B cell (primary cell): ENCODE measurements around the gene ADAMTSL4.

Experiments used
- CTCF ChIP-seq: fragments of 200-600 bp; IDR thresholded peaks from one replicate; pipeline ENCODE4 v1.8.0; 2022; ENCODE audit warnings: antibody characterized with exemption, mild to moderate bottlenecking
- EZH2 ChIP-seq: IDR thresholded peaks from 2 replicates; pipeline ENCODE4 v1.6.1; 2012; ENCODE audit warnings: borderline replicate concordance, low read depth, mild to moderate bottlenecking, moderate library complexity, low read length; ENCODE audit not compliant: insufficient read depth, poor library complexity, severe bottlenecking

- TF ChIP-seq CTCF, result no peak
- no peak for TF ChIP-seq EZH2
Observed at GRCh38 chr1:150578272-150579109, 29.3 kb downstream of the ADAMTSL4 start.
